GM12878 (cell line): ENCODE measurements around the gene SSBP4. TPM values are rescaled to one million over a fixed set of nuclear protein-coding genes. Genes with fewer than 3 reads are reported as not detected.

ENCODE experiments used
- CHD4 ChIP-seq: fragments of 200-600 bp; sonication (generic); IDR thresholded peaks from 2 replicates; pipeline ENCODE4 v1.6.1; 2016; ENCODE audit warnings: mild to moderate bottlenecking
- CREB1 ChIP-seq: IDR thresholded peaks from 2 replicates; pipeline ENCODE4 v1.6.1; 2012; ENCODE audit warnings: low read depth, mild to moderate bottlenecking, inconsistent platforms
- EED ChIP-seq: sonication (generic); IDR thresholded peaks from 2 replicates; pipeline ENCODE4 v1.6.1; 2016; ENCODE audit warnings: antibody characterized with exemption, low read depth
- FOS ChIP-seq: IDR thresholded peaks from 3 replicates; pipeline ENCODE4 v1.6.1; 2011; ENCODE audit warnings: borderline replicate concordance; ENCODE audit not compliant: insufficient read length; ENCODE audit errors: extremely low read depth
- HCFC1 ChIP-seq: fragments of 150-350 bp; IDR thresholded peaks from 2 replicates; pipeline ENCODE4 v1.6.1; 2014; ENCODE audit warnings: low read length
- JUND ChIP-seq: IDR thresholded peaks from 2 replicates; pipeline ENCODE4 v1.6.1; 2012; ENCODE audit warnings: low read depth, mild to moderate bottlenecking, low read length, improper control_type of control experiment, moderate library complexity
- MEF2B ChIP-seq: fragments of 450-650 bp; IDR thresholded peaks from 2 replicates; pipeline ENCODE4 v1.6.1; 2018; ENCODE audit warnings: mild to moderate bottlenecking, moderate library complexity; ENCODE audit not compliant: partially characterized antibody, poor library complexity, severe bottlenecking
- POLR2A ChIP-seq: IDR thresholded peaks from 2 replicates; pipeline ENCODE4 v1.6.1; 2011; ENCODE audit warnings: low read depth, mild to moderate bottlenecking, low read length
- RAD51 ChIP-seq: fragments of 450-650 bp; IDR thresholded peaks from 2 replicates; pipeline ENCODE4 v1.6.1; 2016; ENCODE audit warnings: moderate library complexity, mild to moderate bottlenecking, inconsistent platforms
- RCOR1 ChIP-seq: conservative IDR thresholded peaks from 2 replicates; pipeline ENCODE4 v1.6.1; 2012; ENCODE audit warnings: low read depth, low read length, improper control_type of control experiment
- SMARCA5 ChIP-seq: fragments of 450-650 bp; IDR thresholded peaks from 2 replicates; pipeline ENCODE4 v1.6.1; 2017; ENCODE audit warnings: mild to moderate bottlenecking
- TBL1XR1 ChIP-seq: IDR thresholded peaks from 2 replicates; pipeline ENCODE4 v1.6.1; 2012; ENCODE audit warnings: low read depth, low read length, improper control_type of control experiment
- ZBED1 ChIP-seq: IDR thresholded peaks from 2 replicates; pipeline ENCODE4 v1.6.1; 2016; ENCODE audit warnings: borderline replicate concordance
- ZNF622 ChIP-seq: fragments of 450-650 bp; IDR thresholded peaks from 2 replicates; pipeline ENCODE4 v1.6.1; 2017; ENCODE audit warnings: mild to moderate bottlenecking, inconsistent platforms
- ZZZ3 ChIP-seq: IDR thresholded peaks from 2 replicates; pipeline ENCODE4 v1.6.1; 2011; ENCODE audit warnings: low read depth; ENCODE audit not compliant: control insufficient read depth, insufficient read length
- polyA plus RNA-seq, 11 experiments: library from polyadenylated mRNA; depleted of rRNA in 4 of 11; unstranded in 6 of 11; stranded (reverse) in 5 of 11; fragments of >200 nt; fragmentation: Nextera tagmentation in 4 of 11; fragmentation: Illumina TruSeq in 1 of 11; extraction: Ambion mirVana in 4 of 11; extraction: Trizol in 1 of 11; gene quantifications; 1 replicate in 1 of 11; 2 replicates in 10 of 11; pipeline versions ENCODE4 v1.2.1 to v1.2.3, GENCODE V29; 2011 to 2016; ENCODE audit warnings: inconsistent platforms in 2 of 11, missing spikeins in 2 of 11, low read depth in 1 of 11
- total RNA-seq, 4 experiments: library from RNA; depleted of rRNA in 3 of 4; stranded (reverse); fragments of >200 nt in 3 of 4; fragmentation: Illumina TruSeq in 1 of 4; extraction: Trizol in 1 of 4; gene quantifications; 2 replicates each; pipeline versions ENCODE4 v1.2.1 to v1.2.3, GENCODE V29; 2013 to 2021
- TF ChIP-seq, protein P1 (sequence below): fragments of 450-650 bp; conservative IDR thresholded peaks from 2 replicates; pipeline ENCODE4 v1.6.1; 2017; ENCODE audit warnings: mild to moderate bottlenecking, moderate library complexity
- TF ChIP-seq, protein P2 (sequence below): IDR thresholded peaks from 2 replicates; pipeline ENCODE4 v1.6.1; 2011; ENCODE audit warnings: borderline replicate concordance, low read depth, mild to moderate bottlenecking, moderate library complexity, mixed read lengths, low read length; ENCODE audit not compliant: insufficient read depth; ENCODE audit errors: extremely low read length
- TF ChIP-seq, protein P3 (sequence below): fragments of 450-650 bp; formaldehyde crosslinking; IDR thresholded peaks from 2 replicates; pipeline ENCODE4 v1.4.0; 2020; ENCODE audit warnings: mild to moderate bottlenecking, moderate library complexity
- TF ChIP-seq, protein P4 (sequence below): fragments of 150-350 bp; IDR thresholded peaks from 2 replicates; pipeline ENCODE4 v1.6.1; 2014; ENCODE audit warnings: mild to moderate bottlenecking, low read depth, low read length
- TF ChIP-seq, protein P5 (sequence below): fragments of 450-650 bp; IDR thresholded peaks from 2 replicates; pipeline ENCODE4 v1.6.1; 2016; ENCODE audit warnings: mild to moderate bottlenecking

Gene SSBP4
- total and polyA plus RNA-seq, 10 of the 15 experiments (the other 5 are each of a cell fraction or from before 2014, with no cell fraction given), result 0.37 to 150 (median 38.9) TPM

DNA sequence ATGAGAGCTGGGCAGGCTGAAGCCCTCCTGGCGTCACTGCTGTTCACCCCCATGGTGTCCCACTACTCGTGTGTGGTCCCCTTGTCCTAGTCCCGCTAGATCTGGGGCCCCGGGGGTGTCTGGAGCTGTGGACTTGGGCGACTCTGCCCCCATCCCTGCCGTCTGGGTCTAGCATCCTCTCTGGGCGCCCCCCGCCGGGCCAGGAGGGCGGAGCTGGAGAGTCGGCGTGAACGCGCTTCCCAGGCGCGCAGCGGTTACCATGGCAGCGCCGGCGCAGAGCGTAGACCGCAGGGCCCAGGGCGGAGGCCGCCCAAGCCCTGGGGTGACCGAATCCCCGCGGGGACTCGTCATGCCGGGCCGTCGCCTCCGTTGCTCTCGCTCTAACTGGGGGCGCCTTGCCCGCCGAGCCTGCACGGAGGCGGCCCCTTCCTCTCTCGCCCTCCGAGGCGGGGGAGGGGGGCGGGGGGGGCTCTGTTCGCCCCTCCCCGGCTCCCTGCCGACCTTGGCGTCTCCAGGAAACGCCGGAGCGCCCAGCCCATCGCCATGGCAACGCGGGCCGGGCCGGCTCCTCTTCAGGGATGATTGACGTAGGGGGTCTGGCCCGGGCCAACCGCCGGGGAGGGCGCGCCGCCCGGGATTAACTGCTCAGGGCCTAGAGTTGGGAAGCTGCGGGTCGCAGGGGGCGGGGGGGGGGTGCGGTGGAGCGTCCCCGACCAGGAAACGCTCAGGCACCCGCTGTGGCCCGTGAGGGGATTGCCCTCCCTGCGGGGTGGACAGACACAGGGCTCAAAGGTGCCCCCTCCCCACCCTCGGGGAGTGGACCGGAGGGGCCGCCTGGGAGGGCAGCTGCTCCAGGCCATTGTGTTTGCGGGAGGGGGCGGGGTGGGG lies 9.8 kb downstream of the SSBP4 start (continued):
- TF ChIP-seq HCFC1, result no peak
- no peak for TF ChIP-seq ZZZ3
- TF ChIP-seq MEF2B, result peak; percentile 77
- TF ChIP-seq CHD4, result no peak
- TF ChIP-seq SMARCA5, result no peak
- no peak for TF ChIP-seq FOS
- TF ChIP-seq RAD51, result no peak
- 0 out of 2 replicates have a peak, but pooled peaks have one; percentile 43 for TF ChIP-seq EED
- 0 out of 2 replicates have a peak, but pooled peaks have one; percentile 36 for TF ChIP-seq CREB1
- TF ChIP-seq, protein P1, sequence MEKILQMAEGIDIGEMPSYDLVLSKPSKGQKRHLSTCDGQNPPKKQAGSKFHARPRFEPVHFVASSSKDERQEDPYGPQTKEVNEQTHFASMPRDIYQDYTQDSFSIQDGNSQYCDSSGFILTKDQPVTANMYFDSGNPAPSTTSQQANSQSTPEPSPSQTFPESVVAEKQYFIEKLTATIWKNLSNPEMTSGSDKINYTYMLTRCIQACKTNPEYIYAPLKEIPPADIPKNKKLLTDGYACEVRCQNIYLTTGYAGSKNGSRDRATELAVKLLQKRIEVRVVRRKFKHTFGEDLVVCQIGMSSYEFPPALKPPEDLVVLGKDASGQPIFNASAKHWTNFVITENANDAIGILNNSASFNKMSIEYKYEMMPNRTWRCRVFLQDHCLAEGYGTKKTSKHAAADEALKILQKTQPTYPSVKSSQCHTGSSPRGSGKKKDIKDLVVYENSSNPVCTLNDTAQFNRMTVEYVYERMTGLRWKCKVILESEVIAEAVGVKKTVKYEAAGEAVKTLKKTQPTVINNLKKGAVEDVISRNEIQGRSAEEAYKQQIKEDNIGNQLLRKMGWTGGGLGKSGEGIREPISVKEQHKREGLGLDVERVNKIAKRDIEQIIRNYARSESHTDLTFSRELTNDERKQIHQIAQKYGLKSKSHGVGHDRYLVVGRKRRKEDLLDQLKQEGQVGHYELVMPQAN, result peak; percentile 64; the same call in 1 of the 2 replicates
- TF ChIP-seq, protein P2, sequence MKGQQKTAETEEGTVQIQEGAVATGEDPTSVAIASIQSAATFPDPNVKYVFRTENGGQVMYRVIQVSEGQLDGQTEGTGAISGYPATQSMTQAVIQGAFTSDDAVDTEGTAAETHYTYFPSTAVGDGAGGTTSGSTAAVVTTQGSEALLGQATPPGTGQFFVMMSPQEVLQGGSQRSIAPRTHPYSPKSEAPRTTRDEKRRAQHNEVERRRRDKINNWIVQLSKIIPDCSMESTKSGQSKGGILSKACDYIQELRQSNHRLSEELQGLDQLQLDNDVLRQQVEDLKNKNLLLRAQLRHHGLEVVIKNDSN, result no peak
- TF ChIP-seq RCOR1, result no peak
- TF ChIP-seq ZBED1, result no peak
- no peak for TF ChIP-seq ZNF622
- TF ChIP-seq, protein P3, sequence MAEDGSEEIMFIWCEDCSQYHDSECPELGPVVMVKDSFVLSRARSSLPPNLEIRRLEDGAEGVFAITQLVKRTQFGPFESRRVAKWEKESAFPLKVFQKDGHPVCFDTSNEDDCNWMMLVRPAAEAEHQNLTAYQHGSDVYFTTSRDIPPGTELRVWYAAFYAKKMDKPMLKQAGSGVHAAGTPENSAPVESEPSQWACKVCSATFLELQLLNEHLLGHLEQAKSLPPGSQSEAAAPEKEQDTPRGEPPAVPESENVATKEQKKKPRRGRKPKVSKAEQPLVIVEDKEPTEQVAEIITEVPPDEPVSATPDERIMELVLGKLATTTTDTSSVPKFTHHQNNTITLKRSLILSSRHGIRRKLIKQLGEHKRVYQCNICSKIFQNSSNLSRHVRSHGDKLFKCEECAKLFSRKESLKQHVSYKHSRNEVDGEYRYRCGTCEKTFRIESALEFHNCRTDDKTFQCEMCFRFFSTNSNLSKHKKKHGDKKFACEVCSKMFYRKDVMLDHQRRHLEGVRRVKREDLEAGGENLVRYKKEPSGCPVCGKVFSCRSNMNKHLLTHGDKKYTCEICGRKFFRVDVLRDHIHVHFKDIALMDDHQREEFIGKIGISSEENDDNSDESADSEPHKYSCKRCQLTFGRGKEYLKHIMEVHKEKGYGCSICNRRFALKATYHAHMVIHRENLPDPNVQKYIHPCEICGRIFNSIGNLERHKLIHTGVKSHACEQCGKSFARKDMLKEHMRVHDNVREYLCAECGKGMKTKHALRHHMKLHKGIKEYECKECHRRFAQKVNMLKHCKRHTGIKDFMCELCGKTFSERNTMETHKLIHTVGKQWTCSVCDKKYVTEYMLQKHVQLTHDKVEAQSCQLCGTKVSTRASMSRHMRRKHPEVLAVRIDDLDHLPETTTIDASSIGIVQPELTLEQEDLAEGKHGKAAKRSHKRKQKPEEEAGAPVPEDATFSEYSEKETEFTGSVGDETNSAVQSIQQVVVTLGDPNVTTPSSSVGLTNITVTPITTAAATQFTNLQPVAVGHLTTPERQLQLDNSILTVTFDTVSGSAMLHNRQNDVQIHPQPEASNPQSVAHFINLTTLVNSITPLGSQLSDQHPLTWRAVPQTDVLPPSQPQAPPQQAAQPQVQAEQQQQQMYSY (CRISPR knock-in tag), result no peak
- TF ChIP-seq JUND, result no peak
- TF ChIP-seq, protein P4, sequence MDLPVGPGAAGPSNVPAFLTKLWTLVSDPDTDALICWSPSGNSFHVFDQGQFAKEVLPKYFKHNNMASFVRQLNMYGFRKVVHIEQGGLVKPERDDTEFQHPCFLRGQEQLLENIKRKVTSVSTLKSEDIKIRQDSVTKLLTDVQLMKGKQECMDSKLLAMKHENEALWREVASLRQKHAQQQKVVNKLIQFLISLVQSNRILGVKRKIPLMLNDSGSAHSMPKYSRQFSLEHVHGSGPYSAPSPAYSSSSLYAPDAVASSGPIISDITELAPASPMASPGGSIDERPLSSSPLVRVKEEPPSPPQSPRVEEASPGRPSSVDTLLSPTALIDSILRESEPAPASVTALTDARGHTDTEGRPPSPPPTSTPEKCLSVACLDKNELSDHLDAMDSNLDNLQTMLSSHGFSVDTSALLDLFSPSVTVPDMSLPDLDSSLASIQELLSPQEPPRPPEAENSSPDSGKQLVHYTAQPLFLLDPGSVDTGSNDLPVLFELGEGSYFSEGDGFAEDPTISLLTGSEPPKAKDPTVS, result no peak
- peak; percentile 14 for TF ChIP-seq POLR2A
- TF ChIP-seq, protein P5, sequence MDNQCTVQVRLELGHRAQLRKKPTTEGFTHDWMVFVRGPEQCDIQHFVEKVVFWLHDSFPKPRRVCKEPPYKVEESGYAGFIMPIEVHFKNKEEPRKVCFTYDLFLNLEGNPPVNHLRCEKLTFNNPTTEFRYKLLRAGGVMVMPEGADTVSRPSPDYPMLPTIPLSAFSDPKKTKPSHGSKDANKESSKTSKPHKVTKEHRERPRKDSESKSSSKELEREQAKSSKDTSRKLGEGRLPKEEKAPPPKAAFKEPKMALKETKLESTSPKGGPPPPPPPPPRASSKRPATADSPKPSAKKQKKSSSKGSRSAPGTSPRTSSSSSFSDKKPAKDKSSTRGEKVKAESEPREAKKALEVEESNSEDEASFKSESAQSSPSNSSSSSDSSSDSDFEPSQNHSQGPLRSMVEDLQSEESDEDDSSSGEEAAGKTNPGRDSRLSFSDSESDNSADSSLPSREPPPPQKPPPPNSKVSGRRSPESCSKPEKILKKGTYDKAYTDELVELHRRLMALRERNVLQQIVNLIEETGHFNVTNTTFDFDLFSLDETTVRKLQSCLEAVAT, result no peak
- TF ChIP-seq TBL1XR1, result 0 out of 2 replicates have a peak, but pooled peaks have one; percentile 43
